Measurements from ENCODE around the gene CCN2.
"Not testable (repeated sequence)": the region's sequence is repeated elsewhere in the genome, so short reads cannot be mapped to it uniquely, and the experiment has no call there.

GRCh38 chr6:131908787-131909186, 42.4 kb downstream of the CCN2 start:
- TF ChIP-seq POLR2A, TAF1 (IDR thresholded peaks at IDR 0.05; ENCODE audit: low read depth, low read length): not testable (repeated sequence)

All from GM12891 (cell line).